Left ventricle myocardium superior (tissue), 1 donor: ENCODE results near the gene OR51B6. TPM values are rescaled to one million over a fixed set of nuclear protein-coding genes. Genes with fewer than 3 reads are reported as not detected.
"Not testable (repeated sequence)": the region's sequence is repeated elsewhere in the genome, so short reads cannot be mapped to it uniquely, and the experiment has no call there.

ENCODE experiments used
- ATAC-seq: fragments of 200-7000 bp; cut with Tn5 transposase; one replicate; pipeline ENCODE4 v1.9.1; 2020; ENCODE audit warnings: mild to moderate bottlenecking, moderate library complexity
- DNase-seq: peaks from one replicate; pipeline ENCODE4 v3.0.0-alpha.2; 2020
- intact Hi-C: fragments of 100-400 bp; cut with micrococcal nuclease; formaldehyde crosslinking; loops from one replicate; pipeline ENCODE4 v1.11.0; 2022
- total RNA-seq: library from RNA; stranded (reverse); fragmentation: NEBNext Ultra II Directional; extraction: Animal tissue kit (Norgen Biotek cat#: 25700); gene quantifications from one replicate; pipeline ENCODE4 v1.2.1, GENCODE V29; 2021
- donor health status: DM: no; HTN: yes; CAD: no; lungs with severe emphysema.

OR51B6 gene
- total RNA-seq, 1 donor from 2014 or later = not detected

DNA sequence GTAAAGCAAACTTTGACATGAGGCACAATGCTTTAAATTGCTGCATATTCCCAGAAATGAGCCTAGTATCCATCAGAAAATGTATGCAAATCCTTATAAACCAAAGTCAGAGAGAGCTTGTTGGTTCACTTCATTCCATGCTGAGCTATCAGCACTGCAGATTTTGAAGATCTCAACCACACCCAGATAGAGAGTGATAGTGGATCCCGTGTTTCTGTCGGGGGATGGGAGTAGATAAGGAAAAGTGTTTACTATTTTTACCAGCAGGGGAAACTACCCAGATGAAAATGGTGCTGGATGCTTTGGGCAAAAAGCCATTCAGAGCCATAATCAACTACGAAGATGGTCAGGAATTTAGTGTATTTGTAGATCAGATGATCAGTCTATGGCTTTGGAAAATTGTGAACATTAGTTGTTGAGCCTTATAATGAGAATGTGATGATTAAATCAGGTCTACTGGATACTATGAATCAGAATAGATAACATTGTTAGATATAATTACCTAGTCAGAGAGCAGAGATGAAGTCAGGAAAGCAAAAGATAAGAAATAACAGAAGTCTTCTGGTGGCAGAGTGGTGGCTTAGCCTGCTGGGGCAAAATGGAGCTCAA, 10.8 kb downstream of the OR51B6 start:
- DNase-seq = no peak
- ATAC-seq = no peak
- intact Hi-C loops = no loop called here

DNA sequence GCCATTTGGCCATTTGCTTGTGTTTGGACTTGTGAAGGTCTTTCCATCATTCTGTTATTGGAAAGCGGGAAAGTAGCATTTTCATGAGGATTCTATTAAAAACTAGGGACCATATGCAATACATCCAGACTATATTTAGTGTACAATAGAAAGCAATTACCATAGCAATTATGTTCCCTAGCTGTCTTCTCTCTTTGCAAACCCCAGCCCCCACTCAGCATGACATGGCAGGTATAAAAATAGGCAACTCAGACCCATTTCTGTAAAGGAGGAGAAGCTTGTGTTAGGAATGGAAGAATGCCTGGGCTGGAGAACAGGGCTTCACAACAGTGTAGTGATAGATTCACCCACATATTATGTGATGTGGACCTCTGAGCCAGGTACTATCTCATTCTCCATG, 12.4 kb downstream of the OR51B6 start:
- no peak for DNase-seq
- ATAC-seq = no peak
- intact Hi-C loops = no loop called here

DNA sequence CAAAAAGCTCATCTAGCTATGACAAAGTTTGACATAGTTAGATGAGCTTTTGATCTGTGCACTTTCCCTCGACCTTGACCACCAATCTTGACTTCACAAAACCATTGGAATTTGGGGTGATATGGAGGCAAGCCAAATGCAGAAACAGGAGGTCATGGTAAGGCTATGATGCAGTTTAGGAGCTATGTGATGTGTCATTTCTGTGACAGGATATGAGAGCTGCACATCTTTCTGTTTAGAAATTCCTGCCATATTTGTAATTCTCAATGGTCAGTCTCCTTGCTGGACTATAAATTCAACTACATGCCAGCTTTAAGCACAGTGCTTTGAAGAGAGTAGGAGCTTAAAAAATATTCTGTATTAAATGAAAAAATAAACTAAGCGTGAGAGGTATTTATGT, 12.9 kb downstream of the OR51B6 start:
- DNase-seq (no peak), ATAC-seq (no peak)
- intact Hi-C loops = no loop called here

DNA sequence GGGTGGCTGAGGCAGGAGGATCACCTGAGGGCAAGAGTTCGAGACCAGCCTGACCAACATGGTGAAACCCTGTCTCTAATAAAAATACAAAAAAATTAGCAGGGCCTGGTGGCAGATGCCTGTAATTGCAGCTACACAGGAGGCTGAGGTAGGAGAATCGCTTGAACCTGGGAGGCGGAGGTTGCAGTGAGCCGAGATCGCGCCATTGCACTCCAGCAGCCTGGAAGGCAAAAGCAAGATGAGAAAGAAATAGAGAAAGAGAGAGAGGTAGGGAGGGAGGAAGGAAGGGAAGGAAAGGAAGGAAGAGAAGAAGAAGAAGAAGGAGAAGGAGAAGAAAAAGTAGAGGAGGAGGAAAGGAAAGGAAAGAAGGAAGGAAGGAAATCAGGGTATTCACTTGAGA, 15.1 kb downstream of the OR51B6 start:
- ATAC-seq, DNase-seq, intact Hi-C loops: not testable (repeated sequence)

DNA sequence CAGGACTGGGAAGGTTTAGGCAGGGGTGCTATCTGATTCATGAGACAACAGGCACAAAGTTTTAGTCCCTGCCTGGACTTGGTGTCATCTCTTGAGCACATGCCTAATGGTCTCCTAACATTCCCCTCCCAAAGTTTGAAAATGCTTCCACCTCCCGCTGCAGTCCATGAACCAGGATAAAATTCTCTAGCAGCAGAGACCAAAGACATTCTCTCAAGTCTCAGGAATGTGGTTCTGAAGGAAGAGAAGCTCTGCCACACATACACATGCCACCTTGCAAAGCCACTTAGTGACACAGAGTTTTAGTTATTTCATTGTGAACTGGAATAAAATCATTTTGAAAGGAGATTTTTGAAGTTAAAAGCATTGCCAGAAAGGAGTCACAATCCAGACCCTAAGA, 15.5 kb downstream of the OR51B6 start:
- intact Hi-C loops = no loop called here
- ATAC-seq (no peak), DNase-seq (no peak)

DNA sequence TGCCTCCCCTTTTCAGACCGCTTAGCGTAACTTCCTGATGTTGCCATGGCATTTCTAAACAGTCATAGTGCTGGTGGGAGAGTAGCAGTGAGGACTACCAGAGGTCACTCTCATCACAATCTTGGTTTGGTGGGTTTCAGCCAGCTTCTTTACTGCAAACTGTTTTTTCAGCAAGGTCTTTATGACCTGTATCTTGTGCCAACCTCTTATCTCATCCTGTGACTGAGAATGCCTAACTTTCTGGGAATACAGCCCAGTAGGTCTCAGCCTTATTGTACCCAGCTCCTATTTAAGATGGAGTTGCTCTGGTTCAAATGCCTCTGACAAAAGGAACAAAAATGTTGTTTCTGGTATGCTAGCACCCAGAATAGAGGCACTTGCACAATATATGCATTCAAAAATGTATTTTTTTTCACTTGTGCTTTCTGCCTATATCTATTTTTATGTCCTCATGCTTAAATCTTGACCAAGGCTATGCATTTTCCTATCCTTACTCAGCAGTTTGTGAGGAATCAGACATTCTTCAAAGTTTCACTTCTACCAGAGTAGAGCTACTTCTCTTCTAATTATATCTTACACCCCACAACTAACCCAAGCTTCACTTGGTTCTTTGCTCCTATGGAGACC, 16.3 kb downstream of the OR51B6 start:
- ATAC-seq (peak; percentile 63), DNase-seq (no peak)
- intact Hi-C loops = no loop called here

DNA sequence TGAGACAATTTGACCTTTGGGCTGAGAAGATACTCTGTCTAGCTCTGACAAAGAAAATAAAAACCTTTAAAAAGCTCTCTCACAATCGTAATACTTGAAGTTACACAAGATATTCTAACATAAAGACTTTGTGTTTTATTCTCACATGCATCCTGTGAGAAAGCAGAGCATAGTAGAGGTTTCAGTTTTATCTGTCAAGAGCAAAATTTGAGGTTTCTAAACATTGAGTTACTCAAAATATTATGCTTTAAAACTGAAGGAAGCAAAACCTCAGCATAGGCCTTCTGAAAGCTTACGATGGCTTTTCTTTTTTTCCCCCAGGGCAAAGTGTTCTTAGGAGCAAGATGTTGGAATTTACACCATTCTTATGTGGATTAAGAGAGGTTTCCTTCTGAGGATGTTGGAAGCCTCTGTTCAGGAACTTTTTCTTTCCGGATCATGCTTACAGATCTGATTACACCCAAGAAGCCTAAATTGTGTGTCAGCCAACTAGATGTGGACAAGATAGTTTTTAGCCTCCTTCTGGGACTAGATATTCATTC, 17.3 kb downstream of the OR51B6 start:
- DNase-seq (no peak), ATAC-seq (no peak)
- intact Hi-C loops = no loop called here

DNA sequence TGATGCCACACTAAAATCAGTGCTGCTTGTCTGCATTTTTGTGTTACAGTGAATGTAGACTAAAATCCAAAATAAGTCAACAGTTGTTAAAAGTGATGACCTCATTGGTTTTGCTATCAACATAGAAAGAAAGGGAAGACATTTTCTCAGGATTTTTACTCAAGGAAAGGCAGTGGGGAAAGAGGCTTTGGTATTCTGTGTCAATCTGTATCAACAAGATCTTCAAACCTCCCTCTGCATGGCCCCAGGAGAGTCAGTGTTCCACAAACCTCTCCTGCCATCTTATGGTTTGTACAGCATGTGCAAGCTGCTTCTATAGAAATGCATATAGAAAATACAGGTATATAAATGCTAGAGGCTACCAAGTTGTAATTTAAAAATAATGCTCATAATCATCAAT, 18.5 kb downstream of the OR51B6 start:
- intact Hi-C loops = no loop called here
- no peak for DNase-seq

DNA sequence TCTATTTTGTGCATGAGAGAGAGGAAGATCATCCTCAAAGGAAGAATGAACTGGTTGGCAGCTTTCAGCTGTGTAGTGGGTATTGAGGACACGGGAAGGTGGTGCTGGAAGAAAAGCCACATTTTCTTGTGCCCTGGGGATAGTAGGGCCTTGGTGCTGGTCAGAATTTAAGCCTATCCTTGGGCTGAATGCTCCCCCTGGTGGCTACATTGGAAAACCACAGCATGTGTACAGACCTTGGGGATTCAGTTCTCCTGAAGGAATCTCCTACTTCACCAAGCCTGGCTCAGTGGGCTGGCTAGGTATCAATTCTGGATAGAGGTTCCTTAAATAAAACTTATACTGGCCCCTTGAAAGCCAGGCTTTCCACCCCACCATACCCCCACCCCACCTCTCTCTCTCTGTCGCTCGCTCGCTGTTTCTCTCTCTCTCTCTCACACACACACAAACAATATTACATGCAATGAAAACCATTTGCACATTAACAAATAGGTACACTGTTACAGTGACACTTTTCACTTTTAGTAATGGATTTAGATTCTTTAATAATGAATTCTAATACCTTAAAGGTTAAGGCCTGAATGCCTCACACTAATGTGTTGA, 29.5 kb downstream of the OR51B6 start:
- ATAC-seq = peak; percentile 77
- intact Hi-C loops = loop anchor here (5.0 kb wide), 1 partner anchor 259 kb away; no protein-coding TSS in a partner anchor
- DNase-seq = peak; percentile 28

More for the DNA sequence above, 18.5 kb downstream of the OR51B6 start:
- no peak for ATAC-seq

DNA sequence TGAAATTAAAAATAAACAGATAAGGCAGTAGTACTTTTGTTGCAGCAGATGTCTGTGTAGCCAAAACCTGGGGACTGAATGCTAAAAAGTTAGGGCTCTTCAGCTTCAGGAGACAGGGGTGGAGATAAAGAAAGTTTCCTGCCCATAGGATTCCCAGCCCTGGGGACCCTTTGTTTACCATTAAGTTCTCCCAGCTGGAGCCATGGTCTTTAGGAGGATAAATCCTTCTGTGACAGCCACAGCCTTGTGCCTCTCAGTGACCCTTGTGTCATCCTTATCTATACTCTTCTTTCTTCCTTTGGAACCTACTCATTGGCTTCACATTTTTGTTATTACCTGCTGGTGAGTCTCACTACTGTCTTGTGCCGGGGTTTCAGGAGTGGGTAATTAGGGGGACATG, 32.3 kb downstream of the OR51B6 start, which contains the start of gene OR51M1:
TSS of gene OR51M1 (plus strand) at position 237 of the 400 bp plus-strand sequence. CDS start 5,587 bp downstream, outside the sequence.
- intact Hi-C loops = loop anchor here (5.0 kb wide), 1 partner anchor 261 kb away; no protein-coding TSS in a partner anchor
- DNase-seq (no peak), ATAC-seq (no peak)

DNA sequence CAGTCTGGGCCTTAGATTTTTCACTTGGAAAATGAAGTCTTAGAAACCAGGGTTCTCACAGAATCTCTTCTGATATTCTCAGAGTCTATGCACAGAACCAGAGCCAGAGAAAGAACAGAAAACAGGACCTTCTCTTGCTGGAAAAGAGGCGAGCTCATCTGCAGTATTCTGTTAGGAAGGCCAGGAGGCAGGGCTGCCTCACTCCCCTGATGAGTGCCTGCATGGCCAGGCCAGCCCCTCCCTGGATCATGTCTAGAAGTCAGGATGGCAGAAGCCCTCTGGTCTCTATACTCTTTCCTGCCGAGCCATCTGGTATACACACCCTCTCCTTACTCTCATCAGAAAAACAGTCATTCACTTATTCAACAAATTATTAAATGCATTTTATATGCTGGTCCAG, 33.0 kb downstream of the OR51B6 start:
- intact Hi-C loops = loop anchor here (5.0 kb wide), 1 partner anchor 262 kb away; no protein-coding TSS in a partner anchor
- ATAC-seq = no peak
- no peak for DNase-seq

DNA sequence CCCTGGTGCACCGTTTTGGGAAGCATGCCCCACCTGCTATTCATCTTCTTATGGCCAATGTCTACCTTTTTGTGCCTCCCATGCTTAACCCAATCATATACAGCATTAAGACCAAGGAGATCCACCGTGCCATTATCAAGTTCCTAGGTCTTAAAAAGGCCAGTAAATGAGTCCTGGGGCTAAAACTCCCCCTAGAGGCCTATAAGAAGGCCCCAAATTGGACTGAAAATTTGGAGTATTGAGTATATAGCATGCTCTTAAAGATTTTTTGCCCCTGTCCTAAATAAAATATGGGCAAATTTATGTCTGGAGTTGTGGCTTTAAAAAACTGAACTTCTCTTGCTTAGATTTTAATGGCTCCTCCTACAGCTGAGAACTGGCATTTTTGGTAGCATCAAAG, 38.9 kb downstream of the OR51B6 start:
- ATAC-seq (no peak), DNase-seq (no peak)
- intact Hi-C loops = no loop called here

DNA sequence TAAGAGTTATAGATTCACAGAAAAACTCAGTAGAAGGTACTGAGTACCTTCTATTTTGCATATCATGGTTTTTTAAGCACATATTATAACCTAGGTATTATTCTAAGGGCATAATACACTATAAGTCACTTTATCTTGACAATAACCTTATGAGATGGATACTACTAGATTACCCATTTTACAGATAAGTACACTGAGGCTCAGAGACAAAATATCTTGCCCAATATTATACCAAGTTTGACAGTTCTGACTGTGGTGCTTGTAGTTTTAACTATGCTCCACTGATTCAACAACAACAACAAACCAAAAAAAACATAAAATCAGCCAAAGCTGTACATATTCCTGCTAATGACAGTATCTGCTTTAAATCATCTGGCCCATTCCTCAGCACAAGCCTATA, 42.8 kb downstream of the OR51B6 start:
- DNase-seq = no peak
- ATAC-seq = no peak
- intact Hi-C loops = no loop called here

DNA sequence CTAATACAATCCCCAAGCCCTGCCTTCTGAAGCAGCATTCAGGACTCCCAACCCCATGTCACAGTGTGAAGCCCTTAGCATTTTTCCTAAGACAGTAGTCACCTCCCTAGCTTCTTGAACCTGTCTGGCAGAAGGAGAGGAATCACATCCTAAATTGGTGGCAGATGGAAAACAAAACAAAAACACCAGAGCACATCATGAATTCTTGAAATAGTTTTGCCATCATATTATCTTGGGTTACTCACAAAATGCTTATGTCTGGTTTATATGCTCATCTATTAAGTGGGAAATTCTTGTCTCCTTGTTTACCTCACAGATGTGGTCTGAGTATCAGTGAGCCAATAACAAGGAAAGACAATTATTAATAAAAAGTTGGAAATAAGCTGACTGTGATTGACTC, 47.6 kb downstream of the OR51B6 start:
- intact Hi-C loops = no loop called here
- no peak for DNase-seq
- no peak for ATAC-seq

Other genes starting within 250 kb of the OR51B6 start
- not detected for gene OR52A5, start 213.2 kb upstream of the OR51B6 start, total RNA-seq
- gene OR52A1, start 196.8 kb upstream of the OR51B6 start, total RNA-seq = not detected
- not detected for gene OR51V1, start 150.8 kb upstream of the OR51B6 start, total RNA-seq
- gene HBB, start 124.4 kb upstream of the OR51B6 start, total RNA-seq = 61.2 TPM
- gene HBD, start 117.0 kb upstream of the OR51B6 start, total RNA-seq = not detected
- not detected for gene HBG1, start 101.7 kb upstream of the OR51B6 start, total RNA-seq
- gene HBG2, start 96.7 kb upstream of the OR51B6 start, total RNA-seq = not detected
- gene HBE1, start 81.6 kb upstream of the OR51B6 start, total RNA-seq = not detected
- gene OR51B4, start 49.6 kb upstream of the OR51B6 start, total RNA-seq = not detected
- gene OR51B2, start 27.2 kb upstream of the OR51B6 start, total RNA-seq = not detected
- gene OR51B5, start 8.0 kb upstream of the OR51B6 start, total RNA-seq = not detected
- not detected for gene OR51M1, start 32.3 kb downstream of the OR51B6 start, total RNA-seq
- gene OR51Q1, start 70.6 kb downstream of the OR51B6 start, total RNA-seq = not detected
- gene OR51I1, start 90.0 kb downstream of the OR51B6 start, total RNA-seq = not detected
- gene OR51I2, start 97.8 kb downstream of the OR51B6 start, total RNA-seq = not detected
- not detected for gene OR52D1, start 137.2 kb downstream of the OR51B6 start, total RNA-seq
- not detected for gene UBQLN3, start 158.4 kb downstream of the OR51B6 start, total RNA-seq
- 0.17 TPM for gene UBQLNL, start 165.2 kb downstream of the OR51B6 start, total RNA-seq
- not detected for gene OR52H1, start 197.0 kb downstream of the OR51B6 start, total RNA-seq
- gene OR52B6, start 229.4 kb downstream of the OR51B6 start, total RNA-seq = not detected
- gene TRIM6, start 245.1 kb downstream of the OR51B6 start, total RNA-seq = 1.5 TPM